Subcutaneous adipose tissue (tissue), 4 donors: ENCODE results near the gene MCOLN1. TPM values are rescaled to one million over a fixed set of nuclear protein-coding genes. Genes with fewer than 3 reads are reported as not detected.

Experiments used
- CTCF ChIP-seq: fragments of 450-650 bp; IDR thresholded peaks from one replicate; pipeline ENCODE4 v1.5.1; 2016; ENCODE audit warnings: low read depth, mild to moderate bottlenecking, control low read depth, antibody characterized with exemption, moderate library complexity
- total RNA-seq, 4 donors: library from RNA; depleted of rRNA; stranded (reverse); fragments of >200 nt; gene quantifications; one replicate each; pipeline ENCODE4 v1.1.0, GENCODE V29; 2016

MCOLN1 gene
- total RNA-seq, 4 donors from 2014 or later: 28.6 to 50.8 (median 30.2) TPM

- no peak for TF ChIP-seq CTCF
Measured at GRCh38 chr19:7556696-7557315, 34.4 kb downstream of the MCOLN1 start.

GRCh38 chr19:7558667-7559066 lies 36.2 kb downstream of the MCOLN1 start:
- no peak for TF ChIP-seq CTCF

- TF ChIP-seq CTCF: no peak
Measured at GRCh38 chr19:7559102-7559501, 36.7 kb downstream of the MCOLN1 start.

- no peak for TF ChIP-seq CTCF
Measured at GRCh38 chr19:7560255-7560654, 37.8 kb downstream of the MCOLN1 start.

- TF ChIP-seq CTCF: no peak
Measured at GRCh38 chr19:7561325-7561724, 38.9 kb downstream of the MCOLN1 start.

- no peak for TF ChIP-seq CTCF
Measured at GRCh38 chr19:7562646-7563393, 40.4 kb downstream of the MCOLN1 start.

GRCh38 chr19:7564866-7565265 lies 42.4 kb downstream of the MCOLN1 start:
- no peak for TF ChIP-seq CTCF
